CD14-positive monocyte (primary cell): ENCODE measurements around the gene MTR. TPM values are rescaled to one million over a fixed set of nuclear protein-coding genes. Genes with fewer than 3 reads are reported as not detected.

Experiments
- DNase-seq, 3 donors: peaks; one replicate each; pipeline ENCODE4 v3.0.0-alpha.2; 2011 to 2022
- H2AFZ ChIP-seq: 2 replicates; pipeline ENCODE4 v1.6.0; 2012; ENCODE audit warnings: mild to moderate bottlenecking, low read depth, low read length, inconsistent platforms; ENCODE audit not compliant: insufficient read depth, poor library complexity, severe bottlenecking
- H3K27ac ChIP-seq, 2 donors: 1 replicate in 1 of 2; 2 replicates in 1 of 2; pipeline ENCODE4 v1.5.1; 2012 to 2013; ENCODE audit warnings: low read length in 2 of 2, control low read depth in 1 of 2, inconsistent platforms in 1 of 2, low read depth in 1 of 2, mild to moderate bottlenecking in 1 of 2
- H3K27me3 ChIP-seq, 2 donors: one replicate each; pipeline versions ENCODE4 v1.6.0 to v1.6.1; 2011 to 2013; ENCODE audit warnings: low read length in 2 of 2; ENCODE audit not compliant: control insufficient read depth in 2 of 2, insufficient read depth in 2 of 2
- H3K36me3 ChIP-seq, 2 donors: replicated peaks in 1 of 2; 1 replicate in 1 of 2; 2 replicates in 1 of 2; pipeline versions ENCODE4 v1.5.1 to v1.6.1; 2012 to 2013; ENCODE audit warnings: low read length in 2 of 2, control low read depth in 1 of 2, inconsistent platforms in 1 of 2, mild to moderate bottlenecking in 1 of 2; ENCODE audit not compliant: insufficient read depth in 2 of 2, control insufficient read depth in 1 of 2
- H3K4me1 ChIP-seq, 2 donors: 1 replicate in 1 of 2; 2 replicates in 1 of 2; pipeline versions ENCODE4 v1.5.1 to v1.6.1; 2012 to 2013; ENCODE audit warnings: low read length in 2 of 2, control low read depth in 1 of 2, inconsistent platforms in 1 of 2, mild to moderate bottlenecking in 1 of 2, moderate library complexity in 1 of 2; ENCODE audit not compliant: insufficient read depth in 2 of 2, control insufficient read depth in 1 of 2
- H3K4me2 ChIP-seq: replicated peaks from 2 replicates; pipeline ENCODE3; 2012; ENCODE audit warnings: low read length, moderate library complexity, mild to moderate bottlenecking; ENCODE audit not compliant: poor library complexity, severe bottlenecking; ENCODE audit errors: extremely low read depth
- H3K4me3 ChIP-seq, 3 experiments: fragments of 200-600 bp in 1 of 3; sonication (generic) in 1 of 3; replicated peaks in 1 of 3; 1 replicate in 2 of 3; 2 replicates in 1 of 3; pipeline ENCODE4 v1.5.1; 2011 to 2013; ENCODE audit warnings: low read length in 3 of 3, mild to moderate bottlenecking in 3 of 3, control low read depth in 2 of 3, low read depth in 2 of 3, inconsistent platforms in 1 of 3, moderate library complexity in 1 of 3
- H3K79me2 ChIP-seq: 2 replicates; pipeline ENCODE4 v1.6.0; 2012; ENCODE audit warnings: mild to moderate bottlenecking, control low read depth, inconsistent platforms, low read length, moderate library complexity; ENCODE audit not compliant: insufficient read depth
- H3K9ac ChIP-seq: 2 replicates; pipeline ENCODE4 v1.6.0; 2017; ENCODE audit warnings: low read length, mild to moderate bottlenecking; ENCODE audit not compliant: insufficient read depth, poor library complexity, severe bottlenecking
- H3K9me3 ChIP-seq, 2 donors: replicated peaks in 1 of 2; 1 replicate in 1 of 2; 2 replicates in 1 of 2; pipeline versions ENCODE4 v1.5.1 to v1.6.1; 2012 to 2013; ENCODE audit warnings: low read length in 2 of 2, control low read depth in 1 of 2; ENCODE audit not compliant: control insufficient read depth in 1 of 2, insufficient read depth in 1 of 2
- H4K20me1 ChIP-seq: 2 replicates; pipeline ENCODE4 v1.6.0; 2012; ENCODE audit warnings: mild to moderate bottlenecking, low read length, control low read depth, moderate library complexity; ENCODE audit not compliant: insufficient read depth
- H3K27ac Mint-ChIP-seq, 7 donors: one replicate each; pipeline ENCODE4 v1.8.0; 2020; ENCODE audit warnings: mild to moderate bottlenecking in 7 of 7, mixed read lengths in 7 of 7, moderate library complexity in 6 of 7, inconsistent platforms in 2 of 7
- H3K27me3 Mint-ChIP-seq, 3 donors: one replicate each; pipeline ENCODE4 v1.8.0; 2021 to 2022; ENCODE audit warnings: low read depth in 3 of 3, mild to moderate bottlenecking in 3 of 3, mixed read lengths in 3 of 3, moderate library complexity in 3 of 3, inconsistent platforms in 1 of 3
- H3K36me3 Mint-ChIP-seq, 2 donors: one replicate each; pipeline ENCODE4 v1.8.0; 2020; ENCODE audit warnings: mixed read lengths in 2 of 2, inconsistent platforms in 1 of 2, mild to moderate bottlenecking in 1 of 2
- H3K4me1 Mint-ChIP-seq: one replicate; pipeline ENCODE4 v1.8.0; 2020; ENCODE audit warnings: mild to moderate bottlenecking, mixed read lengths
- H3K4me3 Mint-ChIP-seq, 2 donors: one replicate each; pipeline ENCODE4 v1.8.0; 2020; ENCODE audit warnings: mild to moderate bottlenecking in 2 of 2, mixed read lengths in 2 of 2, moderate library complexity in 1 of 2
- H3K9me3 Mint-ChIP-seq, 7 donors: one replicate each; pipeline ENCODE4 v1.8.0; 2020 to 2022; ENCODE audit warnings: mixed read lengths in 7 of 7, mild to moderate bottlenecking in 6 of 7, moderate library complexity in 6 of 7, inconsistent platforms in 2 of 7
- CTCF ChIP-seq: fragments of 200-600 bp; IDR thresholded peaks from one replicate; pipeline ENCODE4 v1.8.0; 2022; ENCODE audit warnings: antibody characterized with exemption, mild to moderate bottlenecking
- WGBS: methylation state at CpG from one replicate; pipeline ENCODE4 v1.1.5; 2013; ENCODE audit warnings: missing lambda C conversion rate; ENCODE audit not compliant: insufficient coverage; 5-methylcytosine and 5-hydroxymethylcytosine counted together
- intact Hi-C, 2 donors: fragments of 100-400 bp; cut with micrococcal nuclease; formaldehyde crosslinking; loops; one replicate each; pipeline versions ENCODE4 v1.15.0 to v1.15.1; 2023
- polyA plus RNA-seq, 3 donors: library from polyadenylated mRNA; depleted of rRNA in 1 of 3; unstranded in 2 of 3; stranded (reverse) in 1 of 3; fragments of 300-500 nt in 2 of 3; fragments of >200 nt in 1 of 3; fragmentation: Illumina TruSeq in 2 of 3; gene quantifications; 1 replicate in 2 of 3; 2 replicates in 1 of 3; pipeline ENCODE4 v1.2.3, GENCODE V29; 2012 to 2021

The MTR gene
- polyA plus RNA-seq, 3 donors = 3.4 to 5.4 (median 4.7) TPM

- H2AFZ ChIP-seq = no peak overlapping the region
- intact Hi-C loops = no loop called here
- no peaks in the 10 kb centered on the region for H3K79me2 ChIP-seq
- H3K4me1 ChIP-seq = no peaks in the 10 kb centered on the region
- H3K4me2 ChIP-seq = no peak overlapping the region
- no peaks in the 10 kb centered on the region for H3K36me3 ChIP-seq
- H3K36me3 Mint-ChIP-seq = no peaks in the 10 kb centered on the region
- no peaks in the 10 kb centered on the region for H3K27me3 ChIP-seq
- DNase-seq = no peak
- peaks cover 0 to 3% (median 0%) of the 10 kb centered on the region in 3 donors for H3K27me3 Mint-ChIP-seq
- no peaks in the 10 kb centered on the region for H3K4me1 Mint-ChIP-seq
- 91% methylated on average over 4 of the region's 4 CpGs for WGBS
- no peaks in the 10 kb centered on the region for H4K20me1 ChIP-seq
- H3K9me3 ChIP-seq = no peaks in the 10 kb centered on the region
- H3K4me3 Mint-ChIP-seq = no peak overlapping the region
- H3K9ac ChIP-seq = no peak overlapping the region
- no peak overlapping the region for H3K4me3 ChIP-seq
- H3K27ac Mint-ChIP-seq = no peak overlapping the region
- H3K27ac ChIP-seq = no peak overlapping the region
- peaks cover 0 to 5% (median 2%) of the 10 kb centered on the region in 7 donors for H3K9me3 Mint-ChIP-seq
- no peak for TF ChIP-seq CTCF
Observed at GRCh38 chr1:236948381-236948780, 153.3 kb downstream of the MTR start.

- Mint-ChIP-seq H3K4me1 (no peaks in the 10 kb centered on the region), H3K4me3 (no peak overlapping the region), H3K36me3 (no peaks in the 10 kb centered on the region), H3K9me3 (peaks cover 0 to 5% (median 2%) of the 10 kb centered on the region in 7 donors), H3K27ac (no peak overlapping the region), H3K27me3 (peaks cover 0 to 3% (median 0%) of the 10 kb centered on the region in 3 donors)
- no peak for TF ChIP-seq CTCF
- intact Hi-C loops = no loop called here
- Histone ChIP-seq H3K4me2 (no peak overlapping the region), H3K27me3 (no peaks in the 10 kb centered on the region), H3K79me2 (no peaks in the 10 kb centered on the region), H3K9me3 (no peaks in the 10 kb centered on the region), H2AFZ (no peak overlapping the region), H3K4me1 (no peaks in the 10 kb centered on the region), H3K4me3 (no peak overlapping the region), H3K27ac (no peak overlapping the region), H4K20me1 (no peaks in the 10 kb centered on the region), H3K36me3 (no peaks in the 10 kb centered on the region), H3K9ac (no peak overlapping the region)
- WGBS = 72% methylated on average over 5 of the region's 6 CpGs
- no peak for DNase-seq
Observed at GRCh38 chr1:236948996-236949395, 153.9 kb downstream of the MTR start.
